Activated CD4-positive, alpha-beta T cell treated with anti-CD3 and anti-CD28 coated beads, Interleukin-2, Interleukin-6, amounts not matched to agents 100 ng/mL and 50 ng/mL, durations not matched to agents 16 hours and 8 hours (primary cell): Measurements from ENCODE around the gene MAP1A.

Experiments used
- DNase-seq: peaks from one replicate; pipeline ENCODE4 v3.0.0-alpha.2; 2020

The MAP1A gene

GRCh38 chr15:43511012-43511885 lies 6.2 kb upstream of the MAP1A start:
- DNase-seq, result peak; percentile 30

GRCh38 chr15:43513550-43513949 lies 3.9 kb upstream of the MAP1A start:
- DNase-seq, result no peak

DNA sequence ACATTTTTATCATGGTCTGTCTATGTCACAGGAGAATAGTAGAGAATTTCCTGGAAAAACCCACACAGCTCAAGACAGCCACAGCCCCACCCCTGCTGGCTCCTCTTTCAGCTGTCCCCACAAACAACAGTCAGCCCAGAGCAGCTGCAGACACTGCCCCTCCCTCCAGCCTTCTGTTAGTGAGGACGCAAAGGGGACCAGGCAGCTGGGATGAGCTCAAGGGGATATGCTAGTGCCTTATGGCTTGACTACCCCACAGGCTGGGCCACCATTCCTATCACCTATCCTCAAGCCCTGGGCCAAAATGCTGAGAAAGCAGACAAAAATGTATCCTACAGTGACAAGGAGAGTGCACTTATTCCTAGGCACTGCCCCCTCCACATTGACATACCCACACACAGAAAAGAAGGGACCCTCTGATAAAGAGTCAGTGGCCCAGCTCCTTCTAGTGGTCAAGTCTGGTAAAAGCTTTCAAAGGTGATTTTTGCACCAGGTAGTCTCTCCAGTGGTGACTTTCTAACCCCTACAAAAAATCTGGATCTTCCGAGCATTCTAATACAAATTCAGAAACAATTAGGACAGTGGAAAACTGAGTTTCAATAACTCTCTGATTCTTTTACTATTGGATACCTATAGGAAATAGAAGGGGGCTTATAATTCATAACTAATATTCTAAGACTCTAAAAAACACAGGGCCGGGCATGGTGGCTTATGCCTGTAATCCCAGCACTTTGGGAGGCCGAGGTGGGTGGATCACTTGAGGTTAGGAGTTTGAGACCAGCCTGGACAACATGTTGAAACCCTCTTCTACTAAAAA lies 3.0 kb upstream of the MAP1A start:
- DNase-seq, result peak; percentile 40

DNA sequence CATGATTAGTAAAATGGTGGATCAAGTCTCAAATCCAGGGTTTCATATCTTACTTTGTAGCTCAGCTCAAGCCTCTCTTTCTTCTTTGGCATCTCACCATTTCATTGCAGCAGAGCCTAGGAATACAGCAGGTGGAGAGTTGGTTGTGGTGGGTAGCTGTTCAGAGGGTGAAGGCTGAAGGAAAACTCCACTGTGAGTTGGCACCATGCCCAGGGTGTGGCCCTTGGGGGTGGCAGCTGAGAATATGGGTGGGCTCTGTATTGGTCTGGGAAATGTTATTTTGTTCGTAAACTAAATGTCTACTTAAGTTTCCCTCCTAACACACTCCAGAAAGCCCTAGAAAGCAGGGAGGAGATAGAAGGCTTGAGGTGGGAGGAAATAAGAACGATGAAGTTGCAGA lies 1.7 kb upstream of the MAP1A start:
- no peak for DNase-seq

- DNase-seq, result no peak
These were observed 1.2 kb upstream of the MAP1A start for GRCh38 chr15:43516185-43516584.

DNA sequence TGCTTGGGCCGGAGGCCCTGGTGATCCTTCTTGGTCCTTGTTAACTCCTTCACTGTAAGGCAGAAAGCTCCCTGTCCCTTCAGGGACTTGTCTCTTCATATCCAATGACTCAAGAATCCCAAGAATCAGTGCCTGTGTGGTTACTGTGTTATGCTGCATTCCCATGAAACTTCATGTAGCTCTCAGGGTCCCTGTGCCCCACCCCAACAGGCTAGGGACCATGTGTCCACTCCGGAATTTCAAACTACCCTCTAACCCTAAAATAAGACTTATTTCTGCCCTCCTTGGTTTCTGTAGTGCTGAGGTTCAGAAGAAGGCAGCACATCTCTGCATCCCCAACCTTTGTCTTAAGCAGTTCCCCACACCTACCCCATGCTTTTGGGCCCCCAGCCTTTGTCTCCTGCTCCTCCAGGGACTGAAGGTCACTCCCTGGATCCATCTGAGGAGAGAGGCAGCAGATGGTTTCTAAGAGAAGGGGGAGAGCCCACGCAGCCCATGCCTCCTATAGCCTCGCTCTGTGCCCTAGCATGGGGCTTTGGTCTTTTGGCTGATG lies 531 bp upstream of the MAP1A start:
- no peak for DNase-seq

GRCh38 chr15:43518197-43518761 lies 871 bp downstream of the MAP1A start:
- DNase-seq, result no peak

GRCh38 chr15:43519196-43519595 lies 1.8 kb downstream of the MAP1A start:
- DNase-seq, result no peak

DNA sequence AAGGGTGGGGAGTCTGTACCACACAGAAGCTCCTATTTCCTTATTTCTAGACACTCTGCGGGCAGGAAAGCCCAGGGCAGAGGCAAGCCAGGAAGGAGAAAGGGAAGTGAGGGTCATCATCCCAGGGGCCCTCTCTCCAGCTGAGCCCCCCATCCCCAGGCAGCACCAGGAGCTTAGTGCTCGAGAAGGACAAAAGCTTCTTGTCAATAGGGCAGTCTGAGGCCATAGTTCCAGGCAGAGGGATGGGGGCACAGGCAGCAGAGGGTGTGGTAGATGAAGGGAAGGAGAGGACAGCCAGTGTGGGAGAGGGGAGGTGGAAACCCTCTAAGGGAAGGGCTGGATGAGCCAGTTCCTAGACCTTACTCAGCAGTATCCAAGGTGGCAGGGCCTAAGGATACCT lies 2.7 kb downstream of the MAP1A start:
- DNase-seq, result no peak

- DNase-seq, result no peak
These were observed 4.0 kb downstream of the MAP1A start for GRCh38 chr15:43521419-43521818.

- no peak for DNase-seq
These were observed 4.8 kb downstream of the MAP1A start for GRCh38 chr15:43522247-43522646.

- no peak for DNase-seq
These were observed 6.2 kb downstream of the MAP1A start for GRCh38 chr15:43523646-43524045.

DNA sequence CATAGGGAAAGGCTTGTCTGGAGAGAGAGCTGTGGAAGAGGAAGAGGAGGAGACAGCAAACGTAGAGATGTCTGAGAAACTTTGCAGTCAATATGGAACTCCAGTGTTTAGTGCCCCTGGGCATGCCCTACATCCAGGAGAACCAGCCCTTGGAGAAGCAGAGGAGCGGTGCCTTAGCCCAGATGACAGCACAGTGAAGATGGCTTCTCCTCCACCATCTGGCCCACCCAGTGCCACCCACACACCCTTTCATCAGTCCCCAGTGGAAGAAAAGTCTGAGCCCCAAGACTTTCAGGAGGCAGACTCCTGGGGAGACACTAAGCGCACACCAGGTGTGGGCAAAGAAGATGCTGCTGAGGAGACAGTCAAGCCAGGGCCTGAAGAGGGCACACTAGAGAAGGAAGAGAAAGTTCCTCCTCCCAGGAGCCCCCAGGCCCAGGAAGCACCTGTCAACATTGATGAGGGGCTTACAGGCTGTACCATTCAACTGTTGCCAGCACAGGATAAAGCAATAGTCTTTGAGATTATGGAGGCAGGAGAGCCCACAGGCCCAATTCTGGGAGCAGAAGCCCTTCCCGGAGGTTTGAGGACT lies 6.9 kb downstream of the MAP1A start:
- no peak for DNase-seq

GRCh38 chr15:43525131-43525530 lies 7.7 kb downstream of the MAP1A start:
- no peak for DNase-seq

- no peak for DNase-seq
These were observed 9.0 kb downstream of the MAP1A start for GRCh38 chr15:43526261-43526930.

GRCh38 chr15:43527016-43527801 lies 9.8 kb downstream of the MAP1A start:
- no peak for DNase-seq

DNA sequence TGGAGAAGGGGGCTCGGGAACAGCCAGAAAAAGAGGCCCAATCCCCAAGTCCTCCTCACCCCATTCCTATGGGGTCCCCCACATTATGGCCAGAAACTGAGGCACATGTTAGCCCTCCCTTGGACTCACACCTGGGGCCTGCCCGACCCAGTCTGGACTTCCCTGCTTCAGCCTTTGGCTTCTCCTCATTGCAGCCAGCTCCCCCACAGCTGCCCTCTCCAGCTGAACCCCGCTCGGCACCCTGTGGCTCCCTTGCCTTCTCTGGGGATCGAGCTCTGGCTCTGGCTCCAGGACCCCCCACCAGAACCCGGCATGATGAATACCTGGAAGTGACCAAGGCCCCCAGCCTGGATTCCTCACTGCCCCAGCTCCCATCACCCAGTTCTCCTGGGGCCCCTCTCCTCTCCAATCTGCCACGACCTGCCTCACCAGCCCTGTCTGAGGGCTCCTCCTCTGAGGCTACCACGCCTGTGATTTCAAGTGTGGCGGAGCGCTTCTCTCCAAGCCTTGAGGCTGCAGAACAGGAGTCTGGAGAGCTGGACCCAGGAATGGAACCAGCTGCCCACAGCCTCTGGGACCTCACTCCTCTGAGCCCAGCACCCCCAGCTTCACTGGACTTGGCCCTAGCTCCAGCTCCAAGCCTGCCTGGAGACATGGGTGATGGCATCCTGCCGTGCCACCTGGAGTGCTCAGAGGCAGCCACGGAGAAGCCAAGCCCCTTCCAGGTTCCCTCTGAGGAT lies 10.6 kb downstream of the MAP1A start:
- DNase-seq, result no peak

DNA sequence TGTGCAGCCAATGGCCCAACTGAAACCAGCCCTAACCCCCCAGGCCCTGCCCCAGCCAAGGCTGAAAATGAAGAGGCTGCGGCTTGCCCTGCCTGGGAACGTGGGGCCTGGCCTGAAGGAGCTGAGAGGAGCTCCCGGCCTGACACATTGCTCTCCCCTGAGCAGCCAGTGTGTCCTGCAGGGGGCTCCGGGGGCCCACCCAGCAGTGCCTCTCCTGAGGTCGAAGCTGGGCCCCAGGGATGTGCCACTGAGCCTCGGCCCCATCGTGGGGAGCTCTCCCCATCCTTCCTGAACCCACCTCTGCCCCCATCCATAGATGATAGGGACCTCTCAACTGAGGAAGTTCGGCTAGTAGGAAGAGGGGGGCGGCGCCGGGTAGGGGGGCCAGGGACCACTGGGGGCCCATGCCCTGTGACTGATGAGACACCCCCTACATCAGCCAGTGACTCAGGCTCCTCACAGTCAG lies 11.2 kb downstream of the MAP1A start:
- DNase-seq, result no peak

GRCh38 chr15:43529141-43529540 lies 11.7 kb downstream of the MAP1A start:
- DNase-seq, result no peak

DNA sequence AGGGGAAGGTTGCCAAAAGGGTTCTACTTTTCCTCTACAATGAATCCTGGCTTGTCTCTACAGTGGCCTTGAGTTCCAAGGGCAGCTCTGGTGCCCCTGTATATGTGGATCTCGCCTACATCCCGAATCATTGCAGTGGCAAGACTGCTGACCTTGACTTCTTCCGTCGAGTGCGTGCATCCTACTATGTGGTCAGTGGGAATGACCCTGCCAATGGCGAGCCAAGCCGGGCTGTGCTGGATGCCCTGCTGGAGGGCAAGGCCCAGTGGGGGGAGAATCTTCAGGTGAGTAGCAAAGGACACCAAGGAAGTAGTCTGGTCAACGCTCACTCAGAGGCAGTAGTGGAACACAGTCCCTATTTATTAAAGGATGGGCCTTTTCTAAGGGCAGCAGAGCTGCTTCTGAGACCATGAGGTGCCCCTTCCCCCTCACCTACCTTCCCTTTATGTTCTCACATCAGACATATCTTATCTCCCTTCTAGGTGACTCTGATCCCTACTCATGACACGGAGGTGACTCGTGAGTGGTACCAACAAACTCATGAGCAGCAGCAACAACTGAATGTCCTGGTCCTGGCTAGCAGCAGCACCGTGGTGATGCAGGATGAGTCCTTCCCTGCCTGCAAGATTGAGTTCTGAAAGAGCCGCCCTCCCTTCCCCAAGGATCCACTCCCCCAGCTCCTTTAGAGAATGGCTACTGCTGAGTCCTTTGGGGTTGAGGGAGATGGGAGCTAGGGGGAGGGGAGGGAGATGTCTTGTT lies 12.4 kb downstream of the MAP1A start:
- DNase-seq, result no peak
